WTC11 (cell line): ENCODE data around the gene CXCR3. TPM values are rescaled to one million over a fixed set of nuclear protein-coding genes. Genes with fewer than 3 reads are reported as not detected.

ENCODE experiments used
- ATAC-seq: fragments of 200-7000 bp; cut with Tn5 transposase; 2 replicates; pipeline ENCODE4 v1.10.0; 2021; ENCODE audit warnings: mild to moderate bottlenecking, moderate library complexity
- CTCF ChIA-PET: fragments of 300-600 bp; sonication (Branson Sonifier 250); formaldehyde crosslinking; loops from one replicate; lab custom pipeline; 2021; ENCODE audit warnings: antibody characterized with exemption; lab: Charles Lee
- POLR2A ChIA-PET: fragments of 350-600 bp; sonication (Branson Sonifier 250); formaldehyde crosslinking; loops from one replicate; lab custom pipeline; 2021; ENCODE audit warnings: antibody characterized with exemption; lab: Charles Lee
- DNase-seq: peaks from one replicate; pipeline ENCODE4 v3.0.0; 2021; ENCODE audit warnings: low spot score
- H3K27ac Mint-ChIP-seq: 2 replicates; pipeline ENCODE4 v1.8.0; 2021; ENCODE audit warnings: mixed read lengths
- H3K27me3 Mint-ChIP-seq: 2 replicates; pipeline ENCODE4 v1.8.0; 2021; ENCODE audit warnings: low read depth, mild to moderate bottlenecking, moderate library complexity, mixed read lengths
- H3K36me3 Mint-ChIP-seq: 2 replicates; pipeline ENCODE4 v1.8.0; 2021; ENCODE audit warnings: mixed read lengths
- H3K4me1 Mint-ChIP-seq: 2 replicates; pipeline ENCODE4 v1.8.0; 2022; ENCODE audit warnings: mixed read lengths
- H3K4me3 Mint-ChIP-seq: 2 replicates; pipeline ENCODE4 v1.8.0; 2021; ENCODE audit warnings: mild to moderate bottlenecking, moderate library complexity, mixed read lengths
- H3K9me3 Mint-ChIP-seq: 2 replicates; pipeline ENCODE4 v1.8.0; 2021; ENCODE audit warnings: mixed read lengths
- AR ChIP-seq: fragments of 250-450 bp; sonication (Bioruptor Pico); IDR thresholded peaks from 2 replicates; pipeline ENCODE4 v1.9.0; 2021; ENCODE audit warnings: mild to moderate bottlenecking
- ATF1 ChIP-seq: sonication (generic); formaldehyde crosslinking; IDR thresholded peaks from 2 replicates; pipeline ENCODE4 v1.8.1; 2023; ENCODE audit warnings: mild to moderate bottlenecking, moderate library complexity, missing genetic modification reagents
- CREM ChIP-seq: sonication (generic); formaldehyde crosslinking; IDR thresholded peaks from 2 replicates; pipeline ENCODE4 v1.8.1; 2022; ENCODE audit warnings: mild to moderate bottlenecking, missing genetic modification reagents, moderate library complexity
- GRHL2 ChIP-seq: fragments of 250-450 bp; sonication (Bioruptor Pico); IDR thresholded peaks from 2 replicates; pipeline ENCODE4 v1.8.0; 2022; ENCODE audit warnings: mild to moderate bottlenecking, moderate library complexity; ENCODE audit not compliant: insufficient replicate concordance, severe bottlenecking
- GTF2I ChIP-seq: fragments of 250-450 bp; sonication (Bioruptor Pico); conservative IDR thresholded peaks from 2 replicates; pipeline ENCODE4 v1.4.0; 2021; ENCODE audit warnings: mild to moderate bottlenecking
- HMGXB4 ChIP-seq: sonication (generic); formaldehyde crosslinking; IDR thresholded peaks from 2 replicates; pipeline ENCODE4 v1.8.1; 2023; ENCODE audit warnings: mild to moderate bottlenecking, moderate library complexity, missing genetic modification reagents
- IRF1 ChIP-seq: sonication (generic); formaldehyde crosslinking; IDR thresholded peaks from 2 replicates; pipeline ENCODE4 v1.8.0; 2023; ENCODE audit warnings: missing genetic modification reagents
- KAT7 ChIP-seq: sonication (generic); formaldehyde crosslinking; IDR thresholded peaks from 2 replicates; pipeline ENCODE4 v1.8.1; 2023; ENCODE audit warnings: missing genetic modification reagents, mild to moderate bottlenecking, borderline replicate concordance
- MLX ChIP-seq: sonication (generic); formaldehyde crosslinking; IDR thresholded peaks from 2 replicates; pipeline ENCODE4 v1.8.1; 2023; ENCODE audit warnings: mild to moderate bottlenecking, missing genetic modification reagents, moderate library complexity
- NFE2L1 ChIP-seq: sonication (generic); formaldehyde crosslinking; IDR thresholded peaks from 2 replicates; pipeline ENCODE4 v1.8.1; 2023; ENCODE audit warnings: missing genetic modification reagents
- NR3C1 ChIP-seq: sonication (generic); formaldehyde crosslinking; conservative IDR thresholded peaks from 2 replicates; pipeline ENCODE4 v1.8.1; 2023; ENCODE audit warnings: low read depth, mild to moderate bottlenecking, missing genetic modification reagents
- PRRX2 ChIP-seq: fragments of 250-450 bp; sonication (Bioruptor Pico); IDR thresholded peaks from 2 replicates; pipeline ENCODE4 v1.8.0; 2021; ENCODE audit warnings: mild to moderate bottlenecking
- RELA ChIP-seq: sonication (generic); formaldehyde crosslinking; IDR thresholded peaks from 2 replicates; pipeline ENCODE4 v1.8.1; 2022; ENCODE audit warnings: missing genetic modification reagents, mild to moderate bottlenecking, borderline replicate concordance
- SMAD4 ChIP-seq: sonication (generic); formaldehyde crosslinking; IDR thresholded peaks from 2 replicates; pipeline ENCODE4 v1.8.0; 2022; ENCODE audit warnings: mild to moderate bottlenecking, missing genetic modification reagents
- TCF7 ChIP-seq: sonication (generic); formaldehyde crosslinking; IDR thresholded peaks from 2 replicates; pipeline ENCODE4 v1.8.0; 2022; ENCODE audit warnings: mild to moderate bottlenecking, low read depth, missing genetic modification reagents, moderate library complexity
- TEAD4 ChIP-seq: sonication (generic); formaldehyde crosslinking; IDR thresholded peaks from 2 replicates; pipeline ENCODE4 v1.8.0; 2022; ENCODE audit warnings: mild to moderate bottlenecking, missing genetic modification reagents
- TP53 ChIP-seq: sonication (generic); formaldehyde crosslinking; IDR thresholded peaks from 2 replicates; pipeline ENCODE4 v1.8.1; 2023; ENCODE audit warnings: mild to moderate bottlenecking, missing genetic modification reagents
- ZNF138 ChIP-seq: sonication (generic); formaldehyde crosslinking; conservative IDR thresholded peaks from 2 replicates; pipeline ENCODE4 v1.8.1; 2022; ENCODE audit warnings: mild to moderate bottlenecking, moderate library complexity, missing genetic modification reagents
- ZNF219 ChIP-seq: sonication (generic); formaldehyde crosslinking; IDR thresholded peaks from 2 replicates; pipeline ENCODE4 v1.8.0; 2023; ENCODE audit warnings: missing genetic modification reagents, mild to moderate bottlenecking, borderline replicate concordance
- ZNF232 ChIP-seq: sonication (generic); formaldehyde crosslinking; IDR thresholded peaks from 2 replicates; pipeline ENCODE4 v1.8.0; 2022; ENCODE audit warnings: mild to moderate bottlenecking, missing genetic modification reagents
- ZNF263 ChIP-seq: sonication (generic); formaldehyde crosslinking; IDR thresholded peaks from 2 replicates; pipeline ENCODE4 v1.8.1; 2022; ENCODE audit warnings: low read depth, mild to moderate bottlenecking, moderate library complexity, missing genetic modification reagents
- ZNF317 ChIP-seq: sonication (generic); formaldehyde crosslinking; IDR thresholded peaks from 2 replicates; pipeline ENCODE4 v1.8.1; 2023; ENCODE audit warnings: low read depth, mild to moderate bottlenecking, moderate library complexity, missing genetic modification reagents, borderline replicate concordance
- ZNF396 ChIP-seq: fragments of 250-450 bp; sonication (Bioruptor Pico); IDR thresholded peaks from 2 replicates; pipeline ENCODE4 v1.8.0; 2021; ENCODE audit warnings: mild to moderate bottlenecking, moderate library complexity, borderline replicate concordance
- total RNA-seq: library from RNA; stranded (reverse); gene quantifications from 3 replicates; pipeline ENCODE4 v1.2.3, GENCODE V29; 2021

The CXCR3 gene
- total RNA-seq, 1 experiment from 2014 or later: 0.11 TPM

GRCh38 chrX:71637253-71637618, 18.9 kb upstream of the CXCR3 start:
- H3K27ac Mint-ChIP-seq: no peak overlapping the region
- POLR2A ChIA-PET: no interaction called here
- H3K4me1 Mint-ChIP-seq: no peaks in the 10 kb centered on the region

GRCh38 chrX:71636438-71637252, 18.3 kb upstream of the CXCR3 start:
- no peak overlapping the region for H3K27ac Mint-ChIP-seq
- no peak for TF ChIP-seq GRHL2 (CRISPR knock-in tag)
- TF ChIP-seq NR3C1 (CRISPR knock-in tag): no peak
- TF ChIP-seq ZNF317 (CRISPR knock-in tag): no peak
- no peak for TF ChIP-seq GTF2I (CRISPR knock-in tag)
- no peak for TF ChIP-seq CREM (CRISPR knock-in tag)
- TF ChIP-seq TCF7 (CRISPR knock-in tag): no peak
- no peak for TF ChIP-seq ZNF219 (CRISPR knock-in tag)
- TF ChIP-seq PRRX2 (CRISPR knock-in tag): no peak
- TF ChIP-seq KAT7 (CRISPR knock-in tag): no peak
- no peak for TF ChIP-seq MLX (CRISPR knock-in tag)
- no peak for TF ChIP-seq ZNF232 (CRISPR knock-in tag)
- TF ChIP-seq ZNF396 (CRISPR knock-in tag): no peak
- no peak for TF ChIP-seq TEAD4
- TF ChIP-seq TP53: no peak
- TF ChIP-seq AR (CRISPR knock-in tag): no peak
- TF ChIP-seq NFE2L1 (CRISPR knock-in tag): no peak
- TF ChIP-seq ATF1 (CRISPR knock-in tag): no peak
- TF ChIP-seq ZNF138 (CRISPR knock-in tag): no peak
- no peaks in the 10 kb centered on the region for H3K4me1 Mint-ChIP-seq
- no peaks in the 10 kb centered on the region for H3K9me3 Mint-ChIP-seq
- H3K27me3 Mint-ChIP-seq: no peaks in the 10 kb centered on the region
- no peaks in the 10 kb centered on the region for H3K36me3 Mint-ChIP-seq
- no peak for ATAC-seq
- CTCF ChIA-PET: no interaction called here
- POLR2A ChIA-PET: no interaction called here
- no peak overlapping the region for H3K4me3 Mint-ChIP-seq
- no peak for DNase-seq

More at GRCh38 chrX:71637253-71637618, 18.9 kb upstream of the CXCR3 start:
- H3K27me3 Mint-ChIP-seq: no peaks in the 10 kb centered on the region
- CTCF ChIA-PET: no interaction called here
- no peak for TF ChIP-seq ZNF317 (CRISPR knock-in tag)
- TF ChIP-seq HMGXB4 (CRISPR knock-in tag): no peak
- no peak for TF ChIP-seq TEAD4
- TF ChIP-seq TP53: no peak
- TF ChIP-seq NFE2L1 (CRISPR knock-in tag): no peak
- no peak for TF ChIP-seq IRF1 (CRISPR knock-in tag)
- no peak for TF ChIP-seq GTF2I (CRISPR knock-in tag)
- no peak for TF ChIP-seq RELA (CRISPR knock-in tag)
- no peak for TF ChIP-seq SMAD4 (CRISPR knock-in tag)
- no peak for TF ChIP-seq ZNF232 (CRISPR knock-in tag)
- TF ChIP-seq ZNF263 (CRISPR knock-in tag): no peak
- no peaks in the 10 kb centered on the region for H3K36me3 Mint-ChIP-seq
- H3K4me3 Mint-ChIP-seq: no peak overlapping the region
- ATAC-seq (no peak), DNase-seq (no peak)
- no peaks in the 10 kb centered on the region for H3K9me3 Mint-ChIP-seq
